Posterior cingulate gyrus (tissue), 11 donors: ENCODE results near the gene HAP1.
A peak's percentile ranks its signal among the peaks of the same experiment; 100 is the strongest.
"Not testable (repeated sequence)": the region's sequence is repeated elsewhere in the genome, so short reads cannot be mapped to it uniquely, and the experiment has no call there.

Experiments used
- DNase-seq, 10 donors: peaks; one replicate each; pipeline versions ENCODE4 v3.0.0 to v3.0.0-alpha.2; 2020 to 2021; ENCODE audit warnings: mixed read lengths in 3 of 10
- intact Hi-C: fragments of 100-400 bp; cut with DNase I; formaldehyde crosslinking; loops from one replicate; pipeline ENCODE4 v1.15.1; 2023

Gene HAP1

GRCh38 chr17:41731836-41732235 lies 2.6 kb downstream of the HAP1 start:
- intact Hi-C loops: loop anchor here (10.0 kb wide), 1 partner anchor 153 kb away; no protein-coding TSS in a partner anchor
- no peak for DNase-seq

GRCh38 chr17:41730479-41730878 lies 4.0 kb downstream of the HAP1 start:
- DNase-seq: no peak
- intact Hi-C loops: loop anchor here (10.0 kb wide), 1 partner anchor 154 kb away; no protein-coding TSS in a partner anchor

DNA sequence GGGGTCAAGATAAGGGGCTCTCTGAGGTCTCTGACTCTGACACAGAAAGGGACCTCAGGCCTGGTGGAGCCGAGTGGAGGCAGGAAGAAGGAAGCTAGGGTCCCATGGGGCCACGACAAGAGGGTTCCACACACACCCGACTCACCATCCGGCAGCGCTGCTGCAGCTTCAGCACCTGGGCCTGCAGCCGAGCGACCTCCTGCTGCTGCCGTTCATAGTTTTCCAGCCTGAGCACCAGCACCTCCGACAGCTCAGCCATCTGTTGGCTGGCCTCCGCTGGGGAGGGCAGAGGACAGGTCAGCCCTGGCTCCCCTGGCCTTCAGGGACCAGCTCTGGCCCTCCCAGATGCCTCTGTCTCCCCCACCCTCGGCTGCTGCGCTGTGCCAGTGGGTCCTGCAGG lies 6.4 kb downstream of the HAP1 start:
- intact Hi-C loops: no loop called here
- DNase-seq: no peak

DNA sequence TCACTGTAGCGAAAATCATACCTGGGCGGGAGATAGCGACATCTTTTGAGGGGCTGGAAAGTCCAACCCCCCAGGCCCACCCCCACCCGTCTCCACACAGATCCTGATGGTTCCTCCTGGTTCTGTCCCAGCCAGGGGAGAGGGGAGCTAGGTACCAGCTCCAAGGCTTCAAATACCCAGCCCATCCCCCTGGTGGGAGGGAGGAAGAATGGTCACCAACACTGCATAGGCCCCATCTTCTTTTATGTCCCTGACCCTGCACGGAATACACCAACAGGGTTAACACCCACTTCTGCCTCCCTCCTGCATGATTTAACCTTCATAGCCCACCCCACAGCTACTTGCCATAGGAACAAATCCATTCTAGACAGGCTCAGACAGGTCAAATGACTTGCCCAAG lies 9.3 kb downstream of the HAP1 start:
- DNase-seq: no peak
- intact Hi-C loops: no loop called here

GRCh38 chr17:41724476-41725050 lies 9.9 kb downstream of the HAP1 start:
- DNase-seq: no peak
- intact Hi-C loops: no loop called here

DNA sequence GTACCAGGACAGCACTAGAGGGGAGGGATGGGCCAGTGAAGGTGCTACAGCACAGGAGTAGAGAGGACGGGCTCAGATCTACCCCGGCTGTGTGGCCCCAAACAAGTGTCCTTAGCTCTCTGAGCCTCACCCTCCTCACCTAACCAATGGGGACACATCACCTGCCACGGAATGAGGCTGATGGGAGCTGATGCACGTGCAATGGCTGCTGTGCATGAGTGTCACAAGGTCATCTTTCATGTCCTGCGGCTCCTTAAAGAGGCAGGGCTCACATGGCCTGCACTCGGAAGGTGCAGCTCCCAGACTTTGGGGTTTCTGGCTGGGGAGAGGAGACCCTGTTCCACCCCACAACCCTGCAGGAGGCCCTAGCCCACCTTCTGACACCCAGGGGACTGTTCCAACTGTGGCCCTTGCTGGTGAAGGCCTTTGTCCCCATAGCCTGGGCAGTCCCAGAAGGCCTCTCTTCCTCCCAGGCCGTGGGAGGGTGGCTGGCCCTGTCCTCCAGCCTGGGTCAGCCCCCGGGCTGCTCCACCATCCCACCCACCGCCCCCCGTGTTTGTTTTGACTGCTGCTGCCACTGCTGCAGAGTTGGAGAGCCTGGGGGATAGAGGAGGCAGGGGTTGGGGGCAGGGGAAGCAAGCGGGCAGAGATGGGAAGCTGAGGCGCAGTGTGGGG lies 10.5 kb downstream of the HAP1 start:
- intact Hi-C loops: no loop called here

DNA sequence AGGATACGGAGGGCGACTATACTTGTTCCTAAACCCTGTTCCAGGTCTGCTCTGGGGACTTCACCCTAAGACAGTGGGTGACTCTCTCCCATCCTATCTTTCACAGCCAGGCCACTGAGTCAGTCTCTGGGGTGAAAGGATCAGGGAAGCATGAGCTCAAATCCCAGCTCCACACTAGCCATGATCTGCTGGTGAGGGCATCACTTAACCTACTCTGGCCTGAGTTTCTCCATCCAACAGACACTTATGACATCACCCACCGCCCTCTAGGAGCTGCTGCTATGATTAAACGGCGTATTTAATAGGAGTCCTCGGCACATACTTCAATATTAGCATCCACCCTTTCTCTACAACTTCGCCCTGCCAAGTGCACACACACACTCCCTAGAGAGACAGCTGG lies 12.2 kb downstream of the HAP1 start:
- DNase-seq: no peak
- intact Hi-C loops: no loop called here

More for the DNA sequence above, 10.5 kb downstream of the HAP1 start:
- DNase-seq: no peak

- intact Hi-C loops: no loop called here
- peak in 6 of 10 donors; percentile 35 to 92 (median 54) for DNase-seq
Observed at GRCh38 chr17:41718287-41718645, 16.2 kb downstream of the HAP1 start.

GRCh38 chr17:41717408-41718286 lies 16.8 kb downstream of the HAP1 start:
- DNase-seq: no peak
- intact Hi-C loops: no loop called here

GRCh38 chr17:41711669-41712400 lies 22.6 kb downstream of the HAP1 start, which contains the start of gene GAST:
GAST (plus strand) TSS chr17:41712331; CDS start chr17:41715437, 3,106 bp downstream.
- intact Hi-C loops: no loop called here
- DNase-seq: peak in 1 of 10 donors; percentile 52

DNA sequence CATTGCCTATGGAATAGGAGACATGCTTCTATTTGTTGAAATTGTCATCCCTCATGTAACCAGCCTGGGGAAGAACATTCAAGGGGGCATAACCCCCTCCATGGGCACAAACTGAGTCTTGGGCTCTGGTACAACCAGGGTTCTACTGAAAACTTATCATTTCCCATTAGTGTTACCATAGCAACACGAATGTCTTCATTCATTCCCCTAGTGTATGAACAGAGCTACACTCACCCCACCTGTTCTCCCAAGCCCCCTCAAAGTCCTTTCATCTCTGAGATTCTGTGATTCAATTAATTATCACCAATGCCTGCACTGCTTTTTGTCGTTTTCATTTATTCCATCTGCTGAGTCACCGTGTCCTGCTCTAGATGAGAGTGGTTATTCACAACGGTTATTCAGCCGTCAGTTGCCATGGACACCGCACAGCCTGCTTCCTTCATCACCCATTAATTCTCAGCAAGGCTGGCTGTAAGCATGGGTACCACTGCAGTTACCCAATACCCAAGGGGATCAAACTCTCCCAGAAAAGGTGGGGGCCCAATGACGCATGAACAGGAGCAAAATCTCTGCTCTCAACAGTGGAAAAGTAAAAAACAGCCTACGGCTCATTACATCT lies 23.9 kb downstream of the HAP1 start:
- DNase-seq: peak; percentile 27 to 93 (median 64)
- intact Hi-C loops: no loop called here

- DNase-seq: no peak
- intact Hi-C loops: no loop called here
Observed at GRCh38 chr17:41707803-41708669, 26.4 kb downstream of the HAP1 start.

DNA sequence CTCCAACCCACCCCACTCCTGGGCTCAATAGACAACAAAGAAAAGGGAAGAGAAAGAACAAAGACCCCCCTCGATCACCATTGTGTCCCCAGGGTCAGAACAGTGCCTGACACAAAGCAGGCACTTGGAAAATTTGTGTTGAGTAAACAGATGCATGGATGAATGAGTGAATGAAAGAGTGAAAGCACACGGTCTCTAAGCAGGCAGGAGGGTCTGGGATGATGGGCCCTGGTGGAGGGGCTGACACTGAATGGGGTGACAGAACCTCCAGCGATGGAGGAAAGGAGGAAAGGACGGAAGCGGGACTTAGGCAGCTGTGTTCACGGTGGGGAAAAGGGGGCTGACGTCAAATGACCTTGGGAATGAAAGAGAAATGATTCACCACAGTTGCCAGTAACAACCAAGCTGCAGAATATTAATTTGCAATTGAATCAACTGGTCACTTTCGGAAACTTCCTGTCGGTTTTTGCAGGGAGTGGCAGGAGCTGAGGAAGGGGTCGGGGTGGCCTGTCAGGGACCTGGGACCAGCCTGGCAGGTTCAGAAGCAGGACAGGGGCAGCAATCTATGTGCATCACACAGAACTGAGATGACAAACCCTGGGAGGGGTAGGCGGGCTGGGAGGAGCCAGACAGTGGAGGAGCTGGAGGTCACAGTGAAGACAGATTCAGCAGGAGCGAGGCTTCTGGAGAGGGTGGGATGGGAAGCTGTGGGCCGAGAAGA lies 29.0 kb downstream of the HAP1 start:
- no peak for DNase-seq
- intact Hi-C loops: no loop called here

DNA sequence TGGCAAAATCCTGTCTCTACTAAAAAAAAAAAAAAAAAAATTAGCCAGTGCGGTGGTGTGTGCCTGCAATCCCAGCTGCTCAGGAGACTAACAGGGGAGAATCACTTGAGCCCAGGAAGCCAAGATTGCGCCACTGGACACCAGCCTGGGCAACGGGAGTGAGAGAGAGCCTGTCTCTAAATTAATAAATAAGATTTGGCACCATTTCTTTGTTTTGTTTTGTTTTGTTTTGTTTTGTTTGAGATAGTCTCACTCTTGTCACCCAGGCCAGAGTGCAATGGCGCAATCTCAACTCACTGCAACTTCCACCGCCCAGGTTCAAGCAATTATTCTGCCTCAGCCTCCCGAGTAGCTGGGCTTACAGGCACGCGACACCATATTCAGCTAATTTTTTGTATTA lies 31.7 kb downstream of the HAP1 start:
- intact Hi-C loops: no loop called here
- DNase-seq: no peak

DNA sequence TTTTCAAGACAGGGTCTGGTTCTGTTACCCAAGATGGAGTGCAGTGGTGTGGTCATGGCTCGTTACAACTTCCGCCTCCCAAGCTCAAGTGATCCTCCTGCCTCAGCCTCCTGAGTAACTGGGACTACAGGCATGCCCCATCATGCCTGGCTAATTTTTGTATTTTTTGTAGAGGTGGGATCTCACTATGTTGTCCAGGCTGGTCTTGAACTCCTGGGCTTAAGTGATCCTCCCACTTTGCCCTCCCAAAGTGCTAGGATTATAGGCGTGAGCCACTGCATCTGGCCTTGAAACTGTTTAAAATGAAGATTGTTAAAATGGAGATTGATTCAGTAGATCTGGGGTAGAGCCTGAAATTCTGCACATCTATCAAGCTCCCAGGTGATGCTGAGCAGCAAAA lies 33.6 kb downstream of the HAP1 start:
- DNase-seq: peak in 1 of 10 donors; percentile 14
- intact Hi-C loops: not testable (repeated sequence)

DNA sequence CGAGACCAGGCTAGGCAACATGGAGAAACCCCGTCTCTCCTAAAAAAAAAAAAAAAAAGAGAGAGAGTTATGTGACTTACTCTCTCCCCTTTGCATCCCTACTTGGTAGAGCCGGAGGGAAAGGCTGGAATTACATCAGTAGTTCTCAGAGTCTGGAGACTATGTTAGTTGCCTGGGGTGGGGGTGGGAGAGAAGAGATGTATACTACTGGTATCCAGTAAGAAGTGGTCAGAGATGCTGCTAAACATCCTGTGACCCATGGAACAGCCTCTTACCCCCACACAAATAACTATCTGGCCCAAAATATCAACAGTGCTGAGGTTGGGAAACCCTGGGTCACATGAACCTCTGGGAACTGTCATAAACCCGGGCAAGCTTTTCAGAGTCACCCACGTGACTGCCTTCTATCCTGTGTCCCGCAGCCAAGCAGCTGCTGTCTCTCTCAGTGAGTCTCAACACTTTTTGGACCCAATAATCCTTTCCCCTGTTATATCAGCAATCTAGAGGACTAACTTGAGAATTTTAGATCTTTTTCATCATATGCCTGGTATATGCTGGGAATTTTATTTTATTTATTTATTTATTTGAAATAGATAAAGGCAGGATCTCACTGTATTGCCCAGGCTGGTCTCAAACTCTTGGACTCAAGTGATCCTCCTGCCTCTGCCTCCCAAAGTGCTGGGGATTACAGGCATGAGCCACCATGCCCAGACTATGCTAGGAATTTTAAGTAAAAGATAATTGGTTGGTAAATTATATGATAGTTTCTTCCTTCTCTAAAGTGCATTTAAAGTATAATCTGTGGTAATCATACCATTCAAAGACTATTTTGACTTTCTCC lies 37.1 kb downstream of the HAP1 start:
- peak in 5 of 10 donors; percentile 32 to 90 (median 52) for DNase-seq

GRCh38 chr17:41695954-41696757 lies 38.3 kb downstream of the HAP1 start:
- DNase-seq: peak in 8 of 10 donors; percentile 51 to 87 (median 63)
- intact Hi-C loops: no loop called here

More for the DNA sequence above, 37.1 kb downstream of the HAP1 start:
- intact Hi-C loops: no loop called here
